Measurements from ENCODE around the gene KRTAP10-8.
"Not testable (repeated sequence)": the region's sequence is repeated elsewhere in the genome, so short reads cannot be mapped to it uniquely, and the experiment has no call there.

Gene KRTAP10-8

DNA sequence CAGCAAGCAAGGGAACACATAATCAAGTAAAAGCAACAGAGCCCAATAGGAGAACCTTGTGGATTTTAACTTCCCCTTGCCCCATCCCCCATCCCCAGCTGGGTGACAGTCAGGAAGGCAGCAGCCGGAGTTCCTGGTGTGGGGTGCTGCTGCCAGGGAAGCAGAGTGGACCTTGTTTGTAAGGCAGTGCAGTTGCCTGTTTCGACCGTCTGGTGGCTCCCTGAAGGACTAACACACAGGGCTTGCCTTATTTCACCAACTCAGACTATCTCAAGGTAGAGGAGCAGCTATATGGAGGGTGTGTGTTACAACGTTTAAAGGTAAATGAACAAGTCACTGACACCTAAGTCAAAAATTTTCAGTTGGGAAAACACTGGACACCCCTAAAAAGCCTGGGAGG, 6.6 kb downstream of the KRTAP10-8 start:
- DNase-seq (ENCODE audit: low read depth): no peak

DNA sequence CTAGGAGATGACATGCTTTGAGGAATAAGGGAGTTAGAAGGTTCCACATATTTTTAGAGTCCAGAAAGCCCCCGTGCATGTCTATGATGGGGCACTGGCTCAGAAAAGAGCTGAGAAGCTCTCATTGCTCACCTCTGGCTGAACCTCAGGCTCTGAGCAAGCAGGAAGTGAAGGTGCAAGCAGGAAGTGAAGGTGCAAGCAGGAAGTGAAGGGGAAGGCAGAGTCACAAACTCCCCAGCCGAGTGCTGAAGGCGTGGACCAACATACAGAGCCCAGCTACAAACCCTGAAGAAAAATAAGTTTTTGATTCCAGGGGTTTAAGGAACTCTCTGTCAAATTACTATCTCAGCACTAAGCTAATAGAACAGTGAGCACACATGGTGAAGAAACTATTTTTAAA, 7.0 kb downstream of the KRTAP10-8 start:
- no peak for DNase-seq (ENCODE audit: low read depth)

DNA sequence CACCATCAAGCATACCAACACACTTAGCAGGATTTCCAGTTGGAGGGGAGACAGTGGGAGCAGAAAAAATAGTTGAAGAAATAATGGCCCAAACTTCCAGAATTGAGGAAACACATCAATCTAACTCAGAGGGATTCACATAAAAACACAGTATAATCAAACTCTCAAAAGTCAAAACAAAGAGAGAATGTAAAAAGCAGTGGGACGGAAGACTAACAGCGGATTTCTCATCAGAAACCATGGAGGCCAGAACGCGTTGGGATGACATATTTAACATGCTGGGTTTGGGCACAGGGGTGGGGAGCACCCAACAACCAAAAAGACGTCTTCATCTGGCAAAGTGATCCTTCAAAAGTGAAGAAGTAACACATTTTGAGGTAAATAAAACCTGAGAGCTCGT, 8.0 kb downstream of the KRTAP10-8 start:
- no peak for DNase-seq (ENCODE audit: low read depth)

DNA sequence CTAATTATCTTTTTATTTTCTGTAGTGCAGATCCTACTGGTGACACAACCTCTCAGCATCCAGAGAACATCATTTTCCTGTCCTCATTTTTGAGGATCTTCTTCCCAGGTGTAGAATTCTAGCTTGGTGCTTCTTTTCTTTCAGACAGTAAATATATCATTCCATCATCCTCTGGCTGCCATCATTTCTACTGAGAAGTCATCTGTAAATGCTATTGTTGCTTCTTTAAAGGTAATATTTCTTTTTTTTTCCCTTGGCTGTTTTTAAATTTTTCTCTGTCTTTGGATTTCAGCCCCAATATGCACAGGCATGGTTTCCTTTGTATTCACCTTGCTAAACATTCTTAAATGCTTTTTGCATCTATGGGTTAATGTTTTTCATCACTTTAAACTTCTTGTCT, 11.7 kb downstream of the KRTAP10-8 start:
- no peak for DNase-seq (ENCODE audit: low read depth)

DNA sequence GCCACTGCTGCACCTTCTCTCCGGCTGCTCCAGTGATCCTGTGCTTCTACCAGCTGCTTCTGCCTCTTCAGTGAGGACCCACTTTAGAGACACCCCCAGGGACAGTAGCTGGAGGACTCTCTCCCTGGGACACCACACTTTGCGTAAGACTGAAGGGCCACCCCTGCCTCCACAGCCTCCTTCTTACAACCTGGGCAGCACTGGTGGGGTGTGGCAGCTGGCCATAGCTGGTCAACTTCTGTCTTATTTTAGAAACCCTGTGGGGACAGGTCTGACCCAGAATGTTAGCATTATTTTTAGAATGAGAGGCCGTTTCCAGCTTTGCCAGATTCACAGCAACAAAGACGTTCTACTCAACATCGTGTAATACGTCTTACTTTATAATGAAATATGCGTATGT, 13.9 kb downstream of the KRTAP10-8 start:
- no peak for DNase-seq (ENCODE audit: low read depth)

DNA sequence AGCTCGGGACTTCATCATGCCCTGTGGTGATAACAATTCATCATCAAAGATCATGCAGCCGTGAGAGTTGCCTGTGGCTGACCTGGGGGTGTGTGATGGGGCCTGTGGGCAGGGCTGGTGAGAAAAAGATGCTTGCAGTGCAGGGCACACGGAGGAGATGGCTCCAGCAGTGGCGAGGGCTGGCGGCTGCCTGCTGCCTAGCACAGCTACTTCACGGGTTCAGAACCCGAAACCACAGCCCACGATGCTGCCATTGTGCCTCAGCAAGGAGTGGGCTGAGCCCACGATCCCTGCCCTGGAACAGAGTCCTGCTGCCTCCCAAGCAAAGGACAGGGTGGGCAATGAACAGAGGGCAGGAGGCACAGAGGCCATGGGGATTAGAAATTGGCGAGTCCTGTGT, 14.4 kb downstream of the KRTAP10-8 start:
- no peak for DNase-seq (ENCODE audit: low read depth)

DNA sequence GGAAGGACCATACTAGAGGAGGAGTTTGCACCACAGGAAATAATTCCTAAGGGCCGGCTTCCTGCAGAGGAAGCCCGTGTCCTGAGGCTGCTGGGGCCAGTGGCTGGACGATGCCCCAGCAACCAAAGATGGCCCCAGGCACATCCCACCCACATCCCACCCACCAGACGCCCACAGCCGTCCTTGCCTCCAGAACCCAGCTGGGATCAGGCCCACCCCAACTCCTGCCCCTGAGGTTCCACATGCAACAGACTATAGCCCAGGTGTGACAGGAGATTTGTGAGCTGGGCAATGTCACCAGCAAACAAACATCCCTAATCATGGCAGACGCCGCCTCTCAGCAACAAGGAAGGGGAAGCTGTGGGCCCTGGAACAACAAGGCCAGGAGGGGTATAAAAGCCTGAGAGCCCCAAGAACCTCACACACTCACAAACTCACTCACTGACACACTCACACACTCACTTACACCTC, 14.8 kb downstream of the KRTAP10-8 start, which contains the start of gene KRTAP10-9:
Gene KRTAP10-9 (plus strand): TSS at position 421 of the 471 bp plus-strand sequence. CDS start 79 bp downstream, outside the sequence.
- no peak for DNase-seq (ENCODE audit: low read depth)

DNA sequence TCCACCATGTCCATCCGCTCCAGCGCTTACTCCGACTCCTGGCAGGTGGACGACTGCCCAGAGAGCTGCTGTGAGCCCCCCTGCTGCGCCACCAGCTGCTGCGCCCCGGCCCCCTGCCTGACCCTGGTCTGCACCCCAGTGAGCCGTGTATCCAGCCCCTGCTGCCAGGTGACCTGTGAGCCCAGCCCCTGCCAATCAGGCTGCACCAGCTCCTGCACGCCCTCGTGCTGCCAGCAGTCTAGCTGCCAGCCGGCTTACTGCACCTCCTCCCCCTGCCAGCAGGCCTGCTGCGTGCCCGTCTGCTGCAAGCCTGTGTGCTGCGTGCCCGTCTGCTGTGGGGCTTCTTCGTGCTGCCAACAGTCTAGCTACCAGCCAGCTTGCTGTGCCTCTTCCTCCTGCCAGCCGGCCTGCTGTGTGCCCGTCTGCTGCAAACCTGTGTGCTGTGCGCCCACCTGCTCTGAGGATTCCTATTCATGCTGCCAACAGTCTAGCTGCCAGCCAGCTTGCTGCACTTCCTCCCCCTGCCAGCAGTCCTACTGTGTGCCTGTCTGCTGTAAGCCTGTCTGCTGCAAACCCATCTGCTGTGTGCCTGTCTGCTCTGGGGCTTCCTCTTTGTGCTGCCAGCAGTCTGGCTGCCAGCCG, 15.4 kb downstream of the KRTAP10-8 start:
- DNase-seq (ENCODE audit: low read depth): not testable (repeated sequence)

DNA sequence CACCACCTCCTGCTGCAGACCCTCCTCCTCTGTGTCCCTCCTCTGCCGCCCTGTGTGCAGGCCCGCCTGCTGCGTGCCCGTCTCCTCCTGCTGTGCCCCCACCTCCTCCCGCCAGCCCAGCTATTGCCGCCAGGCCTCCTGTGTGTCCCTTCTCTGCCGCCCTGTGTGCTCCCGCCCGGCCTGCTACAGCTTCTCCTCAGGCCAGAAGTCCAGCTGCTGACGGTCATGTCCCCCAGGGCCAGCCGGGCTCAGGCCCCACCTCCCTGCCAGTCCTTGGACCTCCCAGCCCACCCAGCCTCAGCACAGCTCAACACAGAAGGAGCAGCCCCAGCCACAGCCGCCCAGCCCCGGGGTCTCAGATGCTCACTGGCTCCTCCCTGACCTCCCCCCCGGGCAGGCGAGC, 16.0 kb downstream of the KRTAP10-8 start:
- not testable (repeated sequence) for DNase-seq (ENCODE audit: low read depth)

DNA sequence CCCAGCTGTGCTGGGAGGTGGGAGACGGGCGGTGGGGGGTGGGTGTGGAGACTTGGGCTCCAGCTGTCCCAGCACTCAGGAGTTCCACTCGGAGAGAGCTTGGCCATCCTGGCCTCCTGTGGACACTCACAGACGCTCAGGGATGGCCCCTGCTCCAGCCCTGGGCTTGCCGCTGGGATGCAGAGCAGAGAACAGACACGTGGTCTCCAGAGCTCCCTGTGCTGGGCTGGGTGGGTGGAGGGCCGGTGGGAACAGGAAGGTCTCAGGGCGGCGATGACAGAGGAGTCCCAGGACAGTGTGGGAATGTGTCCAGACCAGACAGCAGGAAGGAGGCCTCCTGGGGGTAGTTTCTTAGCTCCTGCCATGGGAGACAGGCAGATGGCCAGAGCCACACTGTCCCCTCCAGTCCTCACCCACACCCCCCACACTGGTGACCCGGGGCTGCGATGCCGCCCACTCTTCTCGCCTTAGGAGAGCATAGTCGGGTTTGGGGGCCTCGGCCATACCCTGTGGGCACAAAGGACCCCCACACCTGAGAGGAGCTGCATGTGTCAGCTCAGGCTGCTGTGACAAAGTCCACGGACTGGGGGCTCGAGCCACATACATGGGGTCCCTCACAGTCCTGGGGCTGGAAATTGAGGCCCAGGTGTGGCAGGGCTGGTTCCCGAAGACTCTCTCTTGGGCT, 17.0 kb downstream of the KRTAP10-8 start:
- DNase-seq (ENCODE audit: low read depth): no peak

DNA sequence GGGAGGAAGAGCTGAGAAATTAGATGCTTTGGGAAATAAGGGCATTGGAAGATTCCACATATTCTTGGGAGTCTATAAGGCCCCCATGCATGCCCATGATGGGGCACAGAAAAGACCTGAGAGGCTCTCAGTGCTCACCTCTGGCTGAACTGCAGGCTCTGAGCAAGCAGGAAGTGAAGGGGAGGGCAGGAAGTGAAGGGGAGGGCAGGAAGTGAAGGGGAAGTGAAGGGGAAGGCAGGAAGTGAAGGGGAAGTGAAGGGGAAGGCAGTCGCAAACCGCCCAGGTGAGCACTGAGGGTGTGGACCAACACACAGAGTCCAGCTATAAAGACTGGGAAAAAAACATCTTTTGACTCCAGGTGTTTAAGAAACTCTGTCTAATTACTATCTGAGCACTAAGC, 18.6 kb downstream of the KRTAP10-8 start:
- no peak for DNase-seq (ENCODE audit: low read depth)

DNA sequence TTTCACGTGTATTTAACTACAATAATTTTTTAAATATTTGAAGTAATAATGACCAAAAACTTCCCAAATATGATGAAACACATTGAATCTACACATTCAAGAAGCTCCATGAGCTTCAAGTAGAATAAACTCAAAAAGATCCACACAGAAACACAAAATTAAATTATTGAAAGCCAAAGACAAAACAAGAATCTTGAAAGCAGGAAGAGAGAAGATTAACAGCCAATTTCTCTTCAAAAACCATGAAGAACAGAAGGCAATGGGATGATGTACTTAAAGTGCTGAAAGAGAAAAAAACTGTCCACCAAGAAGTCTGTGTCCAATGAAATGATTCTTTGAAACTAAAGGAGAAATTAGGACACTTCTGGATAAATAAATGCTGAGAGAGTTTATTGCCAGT, 20.2 kb downstream of the KRTAP10-8 start:
- DNase-seq (ENCODE audit: low read depth): no peak

DNA sequence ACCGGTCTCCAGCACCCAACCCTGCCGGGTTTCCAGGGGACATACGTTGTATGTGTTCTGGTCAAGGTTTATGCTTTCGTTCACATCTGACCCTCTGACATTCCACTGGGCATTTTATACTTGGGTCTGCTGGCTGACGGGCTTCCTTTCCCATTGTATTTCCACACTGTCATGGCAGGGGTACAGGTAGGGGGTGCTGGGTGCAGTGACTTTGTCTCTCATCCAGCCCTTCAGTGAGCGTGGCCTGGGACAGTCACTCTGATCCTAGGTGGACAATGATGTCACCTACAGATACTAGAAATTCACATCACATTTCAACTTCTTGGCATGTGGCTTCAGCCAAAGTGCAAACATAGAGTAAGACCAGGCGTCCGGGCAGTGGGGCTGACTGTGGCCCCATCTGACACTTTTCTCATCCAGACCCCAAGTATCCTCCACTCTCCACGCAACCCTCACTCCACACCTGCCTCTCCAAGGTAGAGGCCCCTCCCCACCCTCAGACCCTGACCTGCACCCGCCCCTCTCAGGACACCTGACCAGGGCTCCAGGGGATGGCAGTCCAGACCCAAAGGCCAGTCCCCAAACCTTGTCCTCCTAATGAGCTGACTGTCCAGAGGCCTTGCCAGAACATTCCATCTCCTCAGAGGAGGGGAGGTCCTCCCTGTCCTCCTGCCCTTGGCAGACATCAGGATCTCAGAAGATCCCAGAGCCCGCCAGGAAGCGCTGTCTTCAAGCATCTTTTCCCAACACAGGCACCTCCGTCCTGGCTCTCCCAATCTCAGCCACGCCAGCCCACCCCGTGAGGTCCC, 24.5 kb downstream of the KRTAP10-8 start:
- no peak for DNase-seq (ENCODE audit: low read depth)

DNA sequence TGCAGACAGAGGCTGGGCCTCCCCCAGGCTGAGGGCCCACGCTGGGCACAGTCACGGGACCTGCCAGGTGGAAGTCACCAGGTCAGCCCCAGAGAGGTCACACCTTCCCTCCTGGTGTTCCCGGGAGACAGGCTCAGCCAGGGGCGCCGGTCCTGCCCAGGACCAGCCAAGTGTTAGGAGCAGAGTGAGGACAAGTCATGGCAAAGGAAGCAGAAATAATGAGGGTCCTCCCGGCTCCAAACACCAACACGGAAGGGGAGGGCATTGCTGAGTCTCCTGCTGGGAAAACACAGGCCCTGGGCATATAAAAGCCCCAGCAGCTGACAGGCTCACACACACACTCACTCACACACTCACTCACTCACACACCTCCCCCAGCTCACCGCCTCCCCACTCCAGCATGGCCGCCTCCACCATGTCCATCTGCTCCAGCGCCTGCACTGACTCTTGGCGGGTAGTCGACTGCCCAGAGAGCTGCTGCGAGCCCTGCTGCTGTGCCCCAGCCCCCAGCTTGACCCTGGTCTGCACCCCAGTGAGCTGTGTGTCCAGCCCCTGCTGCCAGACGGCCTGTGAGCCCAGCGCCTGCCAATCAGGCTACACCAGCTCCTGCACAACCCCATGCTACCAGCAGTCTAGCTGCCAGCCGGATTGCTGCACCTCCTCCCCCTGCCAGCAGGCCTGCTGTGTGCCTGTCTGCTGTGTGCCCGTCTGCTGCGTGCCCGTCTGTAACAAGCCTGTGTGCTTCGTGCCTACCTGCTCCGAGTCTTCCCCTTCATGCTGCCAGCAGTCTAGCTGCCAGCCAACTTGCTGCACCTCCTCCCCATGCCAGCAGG, 25.4 kb downstream of the KRTAP10-8 start, which contains the start of gene KRTAP10-10:
Gene KRTAP10-10 (plus strand): TSS at position 339 of the 833 bp plus-strand sequence. CDS start 62 bp downstream, at position 401.
- DNase-seq (ENCODE audit: low read depth): no peak

DNA sequence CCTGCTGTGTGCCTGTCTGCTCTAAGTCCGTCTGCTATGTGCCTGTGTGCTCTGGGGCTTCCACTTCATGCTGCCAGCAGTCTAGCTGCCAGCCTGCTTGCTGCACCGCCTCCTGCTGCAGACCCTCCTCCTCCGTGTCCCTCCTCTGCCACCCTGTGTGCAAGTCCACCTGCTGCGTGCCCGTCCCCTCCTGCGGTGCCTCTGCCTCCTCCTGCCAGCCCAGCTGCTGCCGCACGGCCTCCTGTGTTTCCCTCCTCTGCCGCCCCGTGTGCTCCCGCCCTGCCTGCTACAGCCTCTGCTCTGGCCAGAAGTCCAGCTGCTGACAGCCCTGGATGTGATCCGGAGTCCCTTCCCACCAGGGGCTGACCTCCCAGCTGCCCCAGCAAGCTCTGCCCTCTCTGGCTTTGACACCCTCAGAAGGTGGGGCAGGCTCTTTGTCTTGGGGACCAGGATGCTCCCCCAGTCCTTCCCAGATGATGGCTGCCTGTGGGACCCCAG, 26.0 kb downstream of the KRTAP10-8 start:
- not testable (repeated sequence) for DNase-seq (ENCODE audit: low read depth)

DNA sequence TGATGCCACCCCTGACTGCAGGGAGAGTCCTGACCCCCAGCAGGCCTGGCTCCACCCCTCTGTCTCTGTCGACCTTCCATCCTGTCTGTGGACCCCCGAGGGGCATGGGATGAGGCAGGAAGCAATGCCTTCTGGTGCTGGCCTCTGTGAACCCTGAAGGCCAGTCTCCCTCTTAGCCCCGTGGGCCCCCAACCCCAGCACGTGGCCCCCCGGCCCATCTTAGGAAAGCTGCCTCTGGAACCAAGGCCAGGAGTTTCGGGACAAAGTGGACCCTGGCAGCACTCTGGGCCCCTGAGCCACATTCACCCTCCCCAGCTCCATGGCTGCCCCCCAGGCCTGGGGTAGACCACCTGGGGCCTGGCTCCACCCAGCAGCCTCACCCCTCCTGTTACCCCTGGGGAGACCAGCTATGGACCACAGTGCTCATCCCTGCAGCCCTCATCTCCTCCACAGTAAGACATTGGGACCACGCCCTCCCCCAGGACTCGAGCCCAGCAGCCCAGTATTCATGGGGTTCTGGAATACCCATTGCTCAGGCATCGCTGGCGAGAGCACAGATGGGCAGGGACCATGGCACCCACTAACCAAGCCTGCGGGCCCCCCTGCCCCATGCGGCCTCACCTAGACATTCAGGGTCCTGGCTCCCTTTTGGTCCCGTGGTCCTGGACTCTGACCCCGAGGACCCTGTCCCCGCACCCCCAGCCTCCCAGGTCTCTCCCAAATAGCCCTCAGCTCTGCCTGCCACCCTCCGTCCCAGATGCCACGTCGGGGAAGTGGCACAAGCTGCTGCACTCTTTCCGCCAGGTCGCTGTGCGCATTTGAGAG, 26.8 kb downstream of the KRTAP10-8 start:
- not testable (repeated sequence) for DNase-seq (ENCODE audit: low read depth)

DNA sequence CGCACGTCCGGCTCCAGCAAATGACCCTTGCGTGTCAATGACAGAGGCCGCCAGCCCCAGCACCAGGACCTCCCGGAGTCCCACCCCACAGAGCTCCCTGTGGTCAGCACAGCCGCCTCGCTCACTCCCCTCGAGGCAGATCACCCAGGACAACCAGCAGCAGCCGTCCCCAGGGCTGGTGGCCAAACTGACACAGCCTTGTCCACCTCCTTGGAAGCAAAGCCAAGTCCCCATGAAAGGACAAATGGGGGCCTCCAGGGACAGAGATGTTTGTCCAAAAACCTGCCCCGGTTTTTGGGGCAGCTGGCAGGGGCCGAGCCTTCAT, 27.4 kb downstream of the KRTAP10-8 start:
- no peak for DNase-seq (ENCODE audit: low read depth)

DNA sequence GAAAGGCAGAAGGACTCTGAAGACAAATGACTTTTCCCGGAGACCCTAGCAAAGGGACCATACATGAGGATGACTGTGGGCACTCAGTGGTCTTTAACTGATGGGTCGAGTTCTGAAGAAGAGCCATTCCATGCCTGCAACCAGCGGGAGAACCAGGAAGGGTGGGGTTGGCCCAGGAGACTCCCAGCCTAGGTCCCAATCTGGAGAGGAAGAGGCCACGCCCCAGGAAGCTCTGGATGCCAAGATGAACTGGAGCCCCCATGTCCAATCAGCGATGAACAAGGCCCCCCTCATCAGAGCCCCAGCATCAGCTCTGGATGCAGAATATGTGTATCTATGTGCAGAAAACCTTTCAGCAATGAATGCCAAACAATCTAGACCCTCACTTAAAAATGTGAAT, 28.9 kb downstream of the KRTAP10-8 start:
- DNase-seq (ENCODE audit: low read depth): no peak

DNA sequence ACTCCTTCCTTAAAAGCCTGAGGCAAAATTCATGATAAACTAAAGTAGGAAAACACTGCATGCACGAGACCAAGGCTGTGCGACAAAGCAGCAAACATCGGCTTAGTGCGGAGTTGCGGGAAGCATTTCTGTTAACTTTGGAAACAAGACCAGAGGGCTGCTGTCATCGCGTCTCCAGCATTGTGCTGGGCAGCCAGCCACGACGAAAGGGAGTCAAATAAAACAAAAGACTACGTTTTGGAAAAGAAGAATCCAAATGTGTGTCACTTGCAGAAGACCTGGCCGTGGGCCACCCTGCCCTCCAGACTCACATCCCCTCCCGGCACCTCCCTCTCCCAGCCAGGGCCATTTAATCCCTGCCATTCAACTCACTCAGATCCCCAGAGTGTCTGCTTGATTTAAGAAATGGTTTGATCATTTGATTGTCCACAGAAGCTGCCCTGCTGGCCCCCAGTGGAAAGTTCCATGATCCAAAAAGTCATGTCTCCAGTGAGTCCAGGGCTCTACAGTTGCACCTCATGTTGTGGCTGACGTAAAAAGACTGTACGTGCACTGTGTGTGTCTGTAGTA, 31.9 kb downstream of the KRTAP10-8 start:
- DNase-seq (ENCODE audit: low read depth): no peak

DNA sequence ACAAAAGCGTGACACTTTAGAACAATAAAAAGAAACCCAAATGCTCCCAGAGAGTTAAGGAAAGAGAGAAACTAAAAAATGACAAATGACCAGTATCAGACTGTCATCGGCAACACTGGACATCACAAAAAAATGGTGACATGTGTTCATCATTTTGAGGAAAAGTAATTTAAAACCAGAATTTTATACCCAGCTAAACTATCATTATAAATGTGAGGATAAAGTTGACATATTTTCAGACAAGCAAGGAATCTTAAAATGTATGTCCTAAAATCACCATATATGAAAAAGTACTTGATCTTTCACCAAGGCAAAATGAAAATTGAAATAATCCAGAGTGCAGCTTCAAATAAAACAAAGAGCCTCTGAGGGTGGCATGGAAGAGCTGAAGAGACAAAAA, 33.0 kb downstream of the KRTAP10-8 start:
- no peak for DNase-seq (ENCODE audit: low read depth)
